Stimulated activated CD8-positive, alpha-beta memory T cell treated with anti-CD3 and anti-CD28 coated beads, Interleukin-12 subunit alpha, Interleukin-12 subunit beta, amount 100 ng/mL, for 24 hours (primary cell): ENCODE data around the gene NR1H2.

Source experiments
- DNase-seq: peaks from one replicate; pipeline ENCODE4 v3.0.0-alpha.2; 2020; ENCODE audit errors: extremely low read depth

The NR1H2 gene

DNA sequence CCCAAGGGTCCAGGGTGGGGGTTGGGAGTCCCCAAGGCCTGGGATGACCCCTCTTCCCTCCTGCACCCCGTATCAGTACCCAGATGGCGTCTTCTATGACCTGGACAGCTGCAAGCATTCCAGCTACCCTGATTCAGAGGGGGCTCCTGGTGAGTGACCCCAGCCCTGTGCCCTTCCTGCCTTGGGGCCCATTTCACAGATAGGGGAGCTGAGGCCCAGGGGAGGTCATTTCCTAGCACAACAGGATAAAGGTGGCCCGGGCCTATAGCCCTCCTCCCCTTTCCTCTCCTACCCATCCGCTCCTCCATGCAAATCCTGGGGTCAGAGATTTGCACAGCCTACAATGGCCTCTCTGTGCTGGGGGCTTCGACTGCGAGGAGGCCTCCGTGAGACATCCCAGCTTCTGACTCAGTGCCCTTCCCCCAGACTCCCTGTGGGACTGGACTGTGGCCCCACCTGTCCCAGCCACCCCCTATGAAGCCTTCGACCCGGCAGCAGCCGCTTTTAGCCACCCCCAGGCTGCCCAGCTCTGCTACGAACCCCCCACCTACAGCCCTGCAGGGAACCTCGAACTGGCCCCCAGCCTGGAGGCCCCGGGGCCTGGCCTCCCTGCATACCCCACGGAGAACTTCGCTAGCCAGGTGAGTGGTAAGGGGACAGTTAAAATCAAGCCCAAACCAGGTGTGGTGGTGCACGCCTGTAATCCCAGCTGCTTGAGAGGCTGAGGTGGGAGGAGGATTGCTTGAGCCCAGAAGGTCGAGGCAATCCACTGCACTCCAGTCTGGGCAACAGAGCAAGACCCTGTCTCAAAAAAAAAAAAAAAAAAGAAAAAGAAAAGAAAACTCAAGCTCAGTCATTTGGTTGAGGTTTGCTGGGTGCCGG, 46.4 kb downstream of the NR1H2 start:
- no peak for DNase-seq

- DNase-seq, result no peak
Observed at GRCh38 chr19:50423279-50424113, 47.2 kb downstream of the NR1H2 start.

DNA sequence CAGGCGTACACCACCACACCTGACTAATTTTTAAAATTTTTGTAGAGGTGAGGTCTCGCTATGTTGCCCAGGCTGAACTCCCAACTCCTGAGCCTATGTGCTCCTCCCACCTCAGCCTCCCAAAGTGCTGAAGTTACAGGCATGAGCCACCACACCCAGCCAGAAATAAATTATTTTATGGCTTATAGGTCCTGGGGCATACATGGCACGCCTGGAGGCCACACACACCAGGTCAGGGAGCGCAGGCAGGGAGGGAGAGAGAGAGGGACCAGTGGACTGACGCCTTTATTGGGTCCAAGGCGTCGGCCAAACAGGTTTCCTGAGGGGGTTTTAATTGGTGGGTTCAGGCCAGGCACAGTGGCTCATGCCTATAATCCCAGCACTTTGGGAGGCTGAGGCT, 49.3 kb downstream of the NR1H2 start:
- DNase-seq, result no peak

DNA sequence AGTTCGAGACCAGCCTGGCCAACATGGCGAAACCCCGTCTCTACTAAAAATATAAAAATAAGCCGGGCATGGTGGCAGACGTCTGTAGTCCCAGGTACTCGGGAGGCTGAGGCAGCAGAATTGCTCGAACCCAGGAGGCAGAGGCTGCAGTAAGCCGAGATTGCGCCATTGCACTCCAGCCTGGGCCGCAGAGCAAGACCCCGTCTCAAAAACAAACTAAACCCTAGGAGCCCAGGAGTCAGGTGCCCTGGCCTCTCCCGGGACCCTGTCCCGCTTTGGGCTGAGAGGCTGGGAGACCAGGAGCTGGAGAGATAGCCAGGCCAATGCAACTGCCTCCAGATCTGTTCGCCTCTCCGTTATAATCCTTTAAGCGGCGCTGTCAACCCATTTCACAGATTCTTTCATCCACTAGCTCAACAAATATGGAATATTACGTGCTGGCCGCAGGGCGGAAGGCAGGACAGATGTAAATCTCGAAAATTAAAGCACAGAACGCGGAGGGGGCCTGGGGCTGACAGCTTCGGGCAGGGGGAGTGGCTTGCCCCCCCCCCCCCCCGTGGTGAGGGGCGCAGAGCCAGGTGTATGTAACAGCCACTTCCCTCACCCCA, 51.2 kb downstream of the NR1H2 start:
- DNase-seq, result no peak

- DNase-seq, result no peak
Observed at GRCh38 chr19:50427997-50428425, 51.8 kb downstream of the NR1H2 start.

GRCh38 chr19:50428772-50429463, 52.7 kb downstream of the NR1H2 start:
- no peak for DNase-seq

GRCh38 chr19:50430888-50431342, 54.7 kb downstream of the NR1H2 start:
- DNase-seq, result no peak

DNA sequence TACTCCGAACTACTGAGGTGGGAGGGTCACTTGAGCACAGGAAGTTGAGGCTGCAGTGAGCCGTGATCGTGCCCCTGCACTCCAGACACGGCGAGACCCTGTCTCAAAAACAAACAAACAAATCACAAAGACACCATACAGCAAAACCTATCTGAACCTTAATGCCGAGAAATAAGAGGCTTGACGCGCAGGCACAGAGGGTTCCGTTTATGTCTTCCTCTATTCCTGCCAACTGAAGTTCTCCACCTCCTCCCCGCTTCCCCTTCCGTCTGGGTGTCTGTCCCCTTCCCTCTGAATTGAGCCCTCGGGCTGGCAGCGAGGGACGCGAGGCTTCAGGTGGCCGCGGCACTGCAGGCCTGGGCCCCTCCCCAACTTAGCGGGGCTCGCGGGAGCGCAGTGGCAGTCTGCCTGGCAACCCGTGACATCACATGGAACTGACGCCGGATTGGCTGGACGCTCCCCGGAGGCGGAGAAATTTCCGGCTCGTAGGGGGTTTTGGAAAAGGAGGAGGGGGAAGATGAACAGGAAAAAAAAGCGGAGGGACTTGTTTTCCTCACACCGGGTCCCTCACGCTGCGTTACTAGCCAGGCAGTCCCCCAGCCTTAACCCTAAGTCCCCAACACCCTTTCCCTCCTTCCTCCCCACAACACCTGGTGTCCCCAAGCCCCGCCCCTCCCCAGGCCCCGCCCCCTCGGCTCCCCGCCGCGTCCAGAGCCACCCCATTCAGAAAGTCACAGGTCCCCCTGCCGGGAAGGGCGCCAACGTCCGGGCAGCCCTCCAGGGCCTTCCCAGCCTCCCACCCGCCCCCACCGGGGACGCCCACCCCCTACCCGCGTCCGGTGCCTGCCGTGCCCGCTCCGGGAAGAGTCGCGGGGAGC, 55.3 kb downstream of the NR1H2 start:
- peak; percentile 62 for DNase-seq

DNA sequence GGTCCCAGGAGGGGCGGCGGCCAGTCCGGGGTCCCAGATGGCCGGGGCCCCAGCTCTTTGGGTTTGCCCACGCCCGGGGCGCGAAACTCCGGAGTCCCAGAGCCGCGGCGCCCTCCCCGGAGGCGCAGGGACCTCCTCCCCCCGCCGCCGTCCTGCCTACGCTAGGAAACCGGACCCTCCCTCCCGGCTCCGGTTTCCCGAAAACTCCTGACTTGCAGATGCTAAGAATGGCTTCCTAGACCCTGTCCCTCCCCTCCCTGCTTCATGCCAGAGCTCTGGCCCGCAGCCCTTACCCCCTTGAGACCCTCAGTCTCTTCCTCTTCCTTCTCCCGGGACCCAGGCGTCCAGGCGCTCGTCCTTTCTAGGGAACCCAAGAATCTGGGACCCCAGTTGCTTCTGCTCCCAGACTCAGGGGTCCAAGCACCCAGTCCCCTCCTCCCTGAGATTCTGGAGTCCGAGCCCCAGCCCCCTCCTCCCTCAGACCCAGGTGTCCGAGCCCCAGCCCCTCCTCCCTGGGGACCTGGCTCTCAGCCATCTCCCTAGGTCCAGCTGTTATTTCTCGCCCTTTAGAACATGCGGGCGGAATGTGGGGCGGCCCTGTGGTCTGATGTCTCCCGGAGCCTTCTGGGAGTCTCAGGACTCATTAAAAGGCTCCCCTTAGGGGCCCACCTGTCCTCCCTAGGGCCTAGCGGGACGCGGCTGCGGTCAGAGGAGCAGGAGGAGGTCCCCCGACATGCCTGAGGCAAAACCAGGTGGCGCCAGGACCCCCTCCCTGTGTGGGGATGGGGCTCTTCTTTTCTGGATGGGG, 56.2 kb downstream of the NR1H2 start, which contains the start of gene MYBPC2:
MYBPC2 (plus strand) TSS at position 672 of the 808 bp plus-strand sequence; CDS start at position 734, 62 bp downstream.
- DNase-seq, result no peak
